Trophoblast cell (in vitro differentiated cells and primary cell): ENCODE data around the gene GKN2.

Source experiments
- DNase-seq, 2 donors: peaks; one replicate each; pipeline ENCODE4 v3.0.0-alpha.2; 2016
- H2AFZ ChIP-seq: 2 replicates; pipeline ENCODE4 v1.6.1; 2013; ENCODE audit warnings: low read length, moderate library complexity, mild to moderate bottlenecking; ENCODE audit not compliant: insufficient read depth, poor library complexity
- H2AK5ac ChIP-seq: 2 replicates; pipeline ENCODE4 v1.6.1; 2013; ENCODE audit warnings: mild to moderate bottlenecking, low read length
- H2BK120ac ChIP-seq: 2 replicates; pipeline ENCODE4 v1.6.1; 2013; ENCODE audit warnings: low read length, mild to moderate bottlenecking, moderate library complexity; ENCODE audit not compliant: insufficient read depth, poor library complexity
- H2BK12ac ChIP-seq: 2 replicates; pipeline ENCODE4 v1.6.1; 2013; ENCODE audit warnings: mild to moderate bottlenecking, low read length, moderate library complexity
- H2BK5ac ChIP-seq: 2 replicates; pipeline ENCODE4 v1.6.1; 2013; ENCODE audit warnings: low read length, low read depth, moderate library complexity, mild to moderate bottlenecking; ENCODE audit not compliant: poor library complexity
- H3K14ac ChIP-seq: 2 replicates; pipeline ENCODE4 v1.6.1; 2013; ENCODE audit warnings: mild to moderate bottlenecking, low read length
- H3K18ac ChIP-seq: 2 replicates; pipeline ENCODE4 v1.6.1; 2013; ENCODE audit warnings: mild to moderate bottlenecking, low read length
- H3K23ac ChIP-seq: 2 replicates; pipeline ENCODE4 v1.6.1; 2013; ENCODE audit warnings: low read length
- H3K27ac ChIP-seq: 2 replicates; pipeline ENCODE4 v1.5.1; 2013; ENCODE audit warnings: low read depth, mild to moderate bottlenecking, inconsistent platforms, low read length, moderate library complexity
- H3K27me3 ChIP-seq: 2 replicates; pipeline ENCODE4 v1.6.1; 2013; ENCODE audit warnings: inconsistent platforms, mild to moderate bottlenecking, low read length, moderate library complexity; ENCODE audit not compliant: insufficient read depth
- H3K36me3 ChIP-seq, 2 experiments: 1 replicate in 1 of 2; 2 replicates in 1 of 2; pipeline ENCODE4 v1.6.1; 2013; ENCODE audit warnings: low read length in 2 of 2, mild to moderate bottlenecking in 2 of 2, moderate library complexity in 1 of 2; ENCODE audit not compliant: insufficient read depth in 2 of 2, control insufficient read depth in 1 of 2
- H3K4ac ChIP-seq: 2 replicates; pipeline ENCODE4 v1.6.1; 2013; ENCODE audit warnings: low read depth, mild to moderate bottlenecking, low read length, moderate library complexity
- H3K4me1 ChIP-seq, 2 experiments: 1 replicate in 1 of 2; 2 replicates in 1 of 2; pipeline ENCODE4 v1.6.1; 2013; ENCODE audit warnings: low read length in 2 of 2, mild to moderate bottlenecking in 2 of 2, moderate library complexity in 1 of 2; ENCODE audit not compliant: insufficient read depth in 2 of 2, control insufficient read depth in 1 of 2
- H3K4me2 ChIP-seq: 2 replicates; pipeline ENCODE4 v1.6.1; 2013; ENCODE audit warnings: inconsistent platforms, mild to moderate bottlenecking, low read length, moderate library complexity
- H3K4me3 ChIP-seq: 2 replicates; pipeline ENCODE4 v1.5.1; 2013; ENCODE audit warnings: mild to moderate bottlenecking, low read depth, low read length, inconsistent platforms
- H3K79me1 ChIP-seq: one replicate; pipeline ENCODE4 v1.6.1; 2013; ENCODE audit warnings: low read length
- H3K79me2 ChIP-seq: 2 replicates; pipeline ENCODE4 v1.6.1; 2013; ENCODE audit warnings: low read length, mild to moderate bottlenecking; ENCODE audit not compliant: control insufficient read depth, insufficient read depth, poor library complexity
- H3K9ac ChIP-seq: 2 replicates; pipeline ENCODE4 v1.6.1; 2013; ENCODE audit warnings: mild to moderate bottlenecking, low read length
- H3K9me3 ChIP-seq: 2 replicates; pipeline ENCODE4 v1.6.1; 2013; ENCODE audit warnings: low read depth, mild to moderate bottlenecking, control low read depth, inconsistent platforms, low read length; ENCODE audit not compliant: insufficient read depth
- H4K12ac ChIP-seq: 2 replicates; pipeline ENCODE4 v1.6.1; 2013; ENCODE audit warnings: low read depth, mild to moderate bottlenecking, low read length, moderate library complexity
- H4K8ac ChIP-seq: 2 replicates; pipeline ENCODE4 v1.6.1; 2013; ENCODE audit warnings: low read depth, mild to moderate bottlenecking, low read length, moderate library complexity
- H4K91ac ChIP-seq: one replicate; pipeline ENCODE4 v1.6.1; 2013; ENCODE audit warnings: low read depth, mild to moderate bottlenecking, low read length, moderate library complexity
- WGBS: extraction: QIAGEN DNeasy Blood & Tissue Kit; methylation state at CpG from one replicate; pipeline ENCODE4 v1.1.7; 2013; ENCODE audit warnings: missing lambda C conversion rate; ENCODE audit not compliant: insufficient read length, insufficient coverage; ENCODE audit errors: extremely low coverage; 5-methylcytosine and 5-hydroxymethylcytosine counted together

GKN2 gene

GRCh38 chr2:68989035-68989434, 36.3 kb upstream of the GKN2 start:
- no peak overlapping the region for H2AFZ ChIP-seq
- no peaks in the 10 kb centered on the region for H3K79me1 ChIP-seq
- WGBS: no CpG with 5 or more reads among the region's 5 CpGs
- H3K9me3 ChIP-seq: no peaks in the 10 kb centered on the region
- no peak overlapping the region for H3K18ac ChIP-seq
- H3K23ac ChIP-seq: no peak overlapping the region
- H4K91ac ChIP-seq: no peak overlapping the region
- no peaks in the 10 kb centered on the region for H3K4me1 ChIP-seq
- H3K14ac ChIP-seq: no peak overlapping the region
- DNase-seq: no peak
- no peak overlapping the region for H4K12ac ChIP-seq
- H2BK12ac ChIP-seq: no peak overlapping the region
- no peak overlapping the region for H2AK5ac ChIP-seq
- no peak overlapping the region for H2BK120ac ChIP-seq
- no peaks in the 10 kb centered on the region for H3K27me3 ChIP-seq
- no peak overlapping the region for H2BK5ac ChIP-seq
- H3K4me3 ChIP-seq: no peak overlapping the region
- no peak overlapping the region for H3K4me2 ChIP-seq
- H4K8ac ChIP-seq: no peak overlapping the region
- H3K4ac ChIP-seq: no peak overlapping the region
- H3K36me3 ChIP-seq: no peaks in the 10 kb centered on the region
- H3K79me2 ChIP-seq: no peaks in the 10 kb centered on the region
- H3K9ac ChIP-seq: no peak overlapping the region
- H3K27ac ChIP-seq: no peak overlapping the region

- no peak overlapping the region for H2BK5ac ChIP-seq
- H3K27ac ChIP-seq: no peak overlapping the region
- H4K12ac ChIP-seq: no peak overlapping the region
- no peaks in the 10 kb centered on the region for H3K36me3 ChIP-seq
- no peaks in the 10 kb centered on the region for H3K9me3 ChIP-seq
- H3K4ac ChIP-seq: no peak overlapping the region
- no peaks in the 10 kb centered on the region for H3K79me2 ChIP-seq
- no peak overlapping the region for H3K18ac ChIP-seq
- no peak overlapping the region for H2AFZ ChIP-seq
- H2BK120ac ChIP-seq: no peak overlapping the region
- no peaks in the 10 kb centered on the region for H3K27me3 ChIP-seq
- no peak overlapping the region for H3K9ac ChIP-seq
- DNase-seq: no peak
- H2AK5ac ChIP-seq: no peak overlapping the region
- no peak overlapping the region for H3K14ac ChIP-seq
- H4K91ac ChIP-seq: no peak overlapping the region
- no peak overlapping the region for H3K4me3 ChIP-seq
- H3K23ac ChIP-seq: peak overlapping the region; percentile 27
- H2BK12ac ChIP-seq: no peak overlapping the region
- no peak overlapping the region for H4K8ac ChIP-seq
- WGBS: no CpG with 5 or more reads among the region's 5 CpGs
- H3K4me1 ChIP-seq: no peaks in the 10 kb centered on the region
- no peak overlapping the region for H3K4me2 ChIP-seq
- no peaks in the 10 kb centered on the region for H3K79me1 ChIP-seq
These were observed 34.4 kb upstream of the GKN2 start for GRCh38 chr2:68987021-68987503.

- Histone ChIP-seq H2BK5ac (no peak overlapping the region), H4K91ac (no peak overlapping the region), H4K8ac (no peak overlapping the region), H3K4ac (no peak overlapping the region), H2BK12ac (no peak overlapping the region), H2BK120ac (no peak overlapping the region), H2AFZ (no peak overlapping the region), H3K79me2 (no peaks in the 10 kb centered on the region), H3K23ac (no peak overlapping the region), H2AK5ac (no peak overlapping the region), H3K14ac (no peak overlapping the region), H3K36me3 (no peaks in the 10 kb centered on the region), H3K4me3 (no peak overlapping the region), H3K4me1 (no peaks in the 10 kb centered on the region), H3K27ac (no peak overlapping the region), H3K79me1 (no peaks in the 10 kb centered on the region), H3K4me2 (no peak overlapping the region), H3K9me3 (no peaks in the 10 kb centered on the region), H3K27me3 (no peaks in the 10 kb centered on the region), H3K18ac (no peak overlapping the region), H4K12ac (no peak overlapping the region), H3K9ac (no peak overlapping the region)
- no peak for DNase-seq
- WGBS: no CpG with 5 or more reads among the region's 1 CpG
These were observed 28.3 kb upstream of the GKN2 start for GRCh38 chr2:68980956-68981355.

- no peaks in the 10 kb centered on the region for H3K79me2 ChIP-seq
- H3K27ac ChIP-seq: no peak overlapping the region
- no peak overlapping the region for H3K23ac ChIP-seq
- H2BK120ac ChIP-seq: no peak overlapping the region
- H3K4me1 ChIP-seq: no peaks in the 10 kb centered on the region
- H3K27me3 ChIP-seq: no peaks in the 10 kb centered on the region
- WGBS: no CpG with 5 or more reads among the region's 3 CpGs
- no peak overlapping the region for H3K9ac ChIP-seq
- H3K4me3 ChIP-seq: no peak overlapping the region
- no peak overlapping the region for H2BK12ac ChIP-seq
- H2AFZ ChIP-seq: no peak overlapping the region
- no peak overlapping the region for H2AK5ac ChIP-seq
- no peak overlapping the region for H2BK5ac ChIP-seq
- no peak overlapping the region for H4K12ac ChIP-seq
- H3K9me3 ChIP-seq: no peaks in the 10 kb centered on the region
- H4K8ac ChIP-seq: no peak overlapping the region
- DNase-seq: no peak
- no peak overlapping the region for H3K4ac ChIP-seq
- H3K36me3 ChIP-seq: no peaks in the 10 kb centered on the region
- H4K91ac ChIP-seq: no peak overlapping the region
- no peak overlapping the region for H3K14ac ChIP-seq
- H3K4me2 ChIP-seq: no peak overlapping the region
- no peaks in the 10 kb centered on the region for H3K79me1 ChIP-seq
- no peak overlapping the region for H3K18ac ChIP-seq
These were observed 25.4 kb upstream of the GKN2 start for GRCh38 chr2:68978098-68978497.
